CD4-positive, alpha-beta T cell treated with Interleukin-12 subunit alpha and Interleukin-12 subunit beta, for 1 hour (primary cell): ENCODE data around the gene RYR2.
"Not testable (repeated sequence)": the region's sequence is repeated elsewhere in the genome, so short reads cannot be mapped to it uniquely, and the experiment has no call there.

Source experiments
- DNase-seq: peaks from one replicate; pipeline ENCODE4 v3.0.0-alpha.2; 2020

The RYR2 gene

DNA sequence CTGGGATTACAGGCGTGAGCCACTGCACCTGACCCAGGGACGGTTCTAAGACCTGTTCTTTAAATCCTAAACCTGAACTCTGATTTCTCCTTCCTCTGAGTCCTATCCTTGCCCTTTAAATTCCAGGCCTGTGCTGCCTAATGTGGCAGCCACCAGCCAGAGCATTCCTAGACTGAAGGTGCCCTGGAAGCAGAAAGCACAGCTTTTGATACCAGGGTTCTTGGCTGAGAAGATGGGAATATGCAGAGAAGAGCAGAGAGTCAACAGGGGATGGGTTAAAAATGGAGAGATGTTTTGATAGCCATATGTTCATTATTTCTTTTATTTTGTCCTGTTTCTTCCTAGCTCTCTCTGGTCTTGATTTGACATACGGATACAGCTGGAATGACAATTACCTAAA lies 49.7 kb downstream of the RYR2 start:
- DNase-seq = no peak

DNA sequence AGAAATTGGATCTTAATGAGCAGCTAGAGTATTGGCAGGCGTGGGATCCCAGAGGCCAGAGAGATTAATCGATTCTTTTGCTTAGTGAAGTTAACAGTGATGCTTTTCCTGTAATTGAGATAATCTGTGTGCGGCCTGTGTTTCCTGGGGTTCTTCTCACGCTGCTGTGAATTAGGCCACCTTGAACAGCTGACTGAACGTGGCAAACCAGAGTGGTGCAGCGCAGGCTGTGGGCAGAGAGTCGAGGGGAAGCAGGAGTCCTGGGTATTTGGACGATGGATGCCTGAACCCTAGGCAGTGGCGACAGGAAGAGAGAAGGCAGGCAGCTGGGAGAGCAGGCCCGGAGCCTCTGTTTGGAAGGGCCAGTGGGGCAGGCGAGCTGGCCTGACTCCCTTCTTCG lies 51.7 kb downstream of the RYR2 start:
- no peak for DNase-seq

- no peak for DNase-seq
These were observed 56.6 kb downstream of the RYR2 start for GRCh38 chr1:237098541-237098940.

DNA sequence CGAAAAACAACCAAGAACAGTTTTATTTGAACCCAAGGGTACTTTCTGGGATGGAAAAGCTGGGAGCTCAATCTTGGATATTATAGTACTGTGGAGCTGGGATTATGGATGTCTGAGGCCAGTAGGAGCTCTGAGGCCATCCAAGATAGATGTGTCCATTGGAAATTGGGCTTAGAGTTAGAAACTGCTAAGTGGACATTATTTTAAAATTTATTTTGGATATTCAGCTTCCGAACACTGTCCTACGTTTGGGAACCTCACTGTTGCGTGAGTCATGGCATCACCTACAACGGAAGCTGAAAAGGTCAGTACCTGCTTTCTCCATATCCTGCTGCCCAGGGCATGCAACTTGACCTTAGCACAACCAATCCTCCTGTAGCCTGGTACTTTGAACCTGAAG lies 61.0 kb downstream of the RYR2 start:
- DNase-seq = no peak

- DNase-seq = no peak
These were observed 62.1 kb downstream of the RYR2 start for GRCh38 chr1:237104096-237104495.

DNA sequence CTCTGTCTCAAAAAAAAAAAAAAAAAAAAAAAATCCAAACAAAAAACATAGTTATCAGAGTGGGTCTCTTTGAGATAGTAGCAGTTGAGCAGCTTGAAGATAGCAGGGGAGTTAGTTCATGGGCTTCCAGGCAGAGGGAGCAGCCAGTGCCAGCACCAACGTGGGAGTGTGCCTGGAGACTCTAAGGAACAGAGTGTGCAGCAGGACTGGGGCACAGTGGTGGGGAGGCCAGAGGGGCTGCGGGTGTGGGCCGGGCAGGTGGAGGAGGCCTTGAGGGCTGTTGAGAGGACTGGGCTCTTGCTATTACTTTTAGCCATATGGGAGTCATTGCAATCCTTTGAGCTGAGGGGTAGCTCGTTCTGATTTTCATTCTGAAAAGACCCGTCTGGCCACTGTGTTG lies 63.8 kb downstream of the RYR2 start:
- no peak for DNase-seq

DNA sequence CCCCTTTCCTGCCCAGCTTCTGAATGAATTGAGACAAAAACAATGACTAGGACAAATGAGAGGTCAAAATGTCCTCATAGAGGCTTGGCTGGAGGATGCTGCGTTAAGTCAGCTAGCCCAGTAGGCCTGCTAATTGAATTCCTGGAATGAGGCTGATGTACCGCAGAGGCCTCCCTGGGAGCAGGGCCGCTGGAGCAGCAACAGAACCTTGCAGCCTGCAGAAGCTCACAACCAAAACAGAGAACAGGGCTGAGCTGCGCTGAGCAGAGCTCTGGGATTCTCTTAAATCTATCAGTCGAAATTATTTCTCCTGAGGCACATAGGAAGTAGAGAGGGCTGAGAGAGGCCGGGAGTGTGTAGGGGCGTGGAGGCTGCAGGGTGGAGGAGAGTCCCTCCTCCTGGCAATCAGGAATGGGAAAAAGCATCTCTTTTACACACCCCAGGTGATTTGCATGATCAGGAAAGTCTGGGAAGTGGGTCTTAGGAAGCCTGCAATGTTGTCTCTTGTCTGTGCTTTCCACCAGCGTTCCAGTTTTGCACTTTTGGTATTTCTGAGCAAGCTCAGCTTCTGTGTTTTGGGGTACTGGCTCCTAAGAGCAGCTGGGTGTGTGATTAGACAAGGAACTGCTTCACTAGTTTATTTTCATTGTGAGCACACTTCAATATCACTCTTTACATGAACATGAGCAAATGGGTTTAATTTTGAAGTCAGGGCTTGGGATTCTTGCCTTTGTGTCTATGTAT lies 66.5 kb downstream of the RYR2 start:
- DNase-seq = no peak

DNA sequence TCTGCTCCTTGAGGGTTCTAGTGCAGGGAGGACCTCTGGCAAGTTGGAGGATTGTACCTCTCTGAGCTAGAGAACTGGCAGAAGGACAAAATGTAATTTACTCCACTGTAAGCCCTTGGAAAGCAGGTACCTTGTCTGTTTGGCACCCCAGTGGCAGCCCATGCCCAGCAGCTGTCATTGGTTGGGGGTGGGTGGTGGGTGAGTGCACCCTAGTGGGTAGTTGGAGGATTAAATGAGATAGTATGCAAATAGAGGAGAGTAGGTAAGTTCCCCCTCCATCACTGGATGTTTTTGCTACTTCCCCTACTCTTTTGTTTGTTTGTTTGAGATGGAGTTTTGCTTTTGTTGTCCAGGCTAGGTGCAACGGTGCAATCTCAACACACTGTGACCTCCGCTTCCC lies 69.8 kb downstream of the RYR2 start:
- no peak for DNase-seq

- no peak for DNase-seq
These were observed 70.7 kb downstream of the RYR2 start for GRCh38 chr1:237112663-237113062.

GRCh38 chr1:237115035-237115434 lies 73.1 kb downstream of the RYR2 start:
- DNase-seq = no peak

- no peak for DNase-seq
These were observed 77.1 kb downstream of the RYR2 start for GRCh38 chr1:237119091-237119490.

DNA sequence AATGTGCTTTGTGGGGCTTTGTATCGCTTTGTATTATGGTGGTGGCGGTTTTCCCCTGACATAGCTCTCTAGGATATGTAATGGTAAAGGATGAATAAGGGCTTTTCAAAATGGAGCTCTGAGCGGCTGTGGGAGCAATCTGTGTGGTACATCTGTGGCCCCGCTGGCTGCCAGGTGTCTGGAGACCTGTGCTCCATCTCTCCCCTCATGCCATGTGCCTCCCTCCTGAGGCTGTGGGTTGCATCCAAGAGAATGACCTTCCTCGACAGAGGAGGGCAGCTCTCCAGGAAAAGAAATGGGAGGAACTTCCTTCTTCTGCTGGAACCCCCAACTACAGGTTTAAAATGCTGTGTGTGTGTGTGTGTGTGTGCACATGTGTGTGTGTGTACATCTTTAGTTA lies 78.7 kb downstream of the RYR2 start:
- no peak for DNase-seq

- no peak for DNase-seq
These were observed 83.0 kb downstream of the RYR2 start for GRCh38 chr1:237124856-237125462.

- no peak for DNase-seq
These were observed 84.2 kb downstream of the RYR2 start for GRCh38 chr1:237126180-237126579.

GRCh38 chr1:237127301-237127700 lies 85.3 kb downstream of the RYR2 start:
- not testable (repeated sequence) for DNase-seq

GRCh38 chr1:237133921-237134320 lies 91.9 kb downstream of the RYR2 start:
- DNase-seq = no peak

DNA sequence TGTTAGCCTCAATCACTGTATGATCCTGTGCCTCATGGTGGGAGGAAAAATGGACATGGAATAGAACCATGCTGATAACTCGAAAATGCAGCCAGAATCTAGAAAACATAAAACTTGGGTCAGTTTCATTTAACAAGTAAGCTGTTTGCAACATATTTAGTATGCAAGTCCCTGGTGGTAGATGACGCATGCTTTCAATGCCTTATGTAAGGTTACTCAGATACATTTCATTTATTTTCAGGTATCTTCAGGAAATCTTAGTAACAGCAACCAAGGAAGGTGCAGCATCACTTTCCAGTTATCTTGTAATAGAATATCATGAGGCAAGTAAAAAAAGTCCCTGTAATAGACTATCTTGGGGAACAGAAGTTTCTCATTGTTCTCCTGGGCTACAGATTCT lies 92.9 kb downstream of the RYR2 start:
- DNase-seq = no peak

- DNase-seq = no peak
These were observed 96.6 kb downstream of the RYR2 start for GRCh38 chr1:237138551-237138950.

DNA sequence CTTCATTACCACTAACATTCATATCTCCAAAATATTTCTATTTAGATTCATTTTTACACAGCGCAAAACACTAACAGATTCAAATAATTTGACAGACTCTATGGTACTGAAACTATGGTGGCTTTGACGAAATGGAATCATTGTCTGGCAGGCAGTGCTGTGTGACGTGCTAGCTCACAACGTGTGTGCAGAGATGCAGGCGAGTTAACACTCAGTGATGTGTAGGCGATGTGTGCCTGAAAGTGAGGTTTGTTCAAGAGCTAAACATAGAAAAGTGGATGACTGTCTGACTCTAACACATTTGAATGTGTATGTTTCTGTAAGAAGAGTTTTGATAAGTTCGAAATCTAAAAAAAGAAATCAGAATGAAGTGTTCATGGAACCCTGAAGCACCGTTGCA lies 97.7 kb downstream of the RYR2 start:
- DNase-seq = no peak

DNA sequence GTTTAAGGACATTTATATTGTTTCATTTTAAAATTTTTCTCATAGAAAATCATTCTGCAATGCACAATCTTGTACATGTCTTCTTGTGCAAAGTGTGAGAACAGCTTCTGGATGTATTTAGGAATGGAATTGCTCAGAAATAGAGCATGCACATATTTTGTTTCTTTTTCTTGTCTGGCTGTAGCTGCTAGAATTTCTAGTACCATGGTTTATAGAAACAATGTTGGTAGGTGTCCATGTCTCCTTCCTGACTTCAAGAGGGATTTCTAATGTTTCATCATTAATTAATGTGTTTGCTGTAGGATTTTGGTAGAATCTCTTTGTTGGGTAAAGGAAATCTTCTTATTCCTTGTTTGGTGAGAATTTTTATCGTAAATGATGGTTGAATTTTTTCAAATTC lies 99.0 kb downstream of the RYR2 start:
- no peak for DNase-seq

DNA sequence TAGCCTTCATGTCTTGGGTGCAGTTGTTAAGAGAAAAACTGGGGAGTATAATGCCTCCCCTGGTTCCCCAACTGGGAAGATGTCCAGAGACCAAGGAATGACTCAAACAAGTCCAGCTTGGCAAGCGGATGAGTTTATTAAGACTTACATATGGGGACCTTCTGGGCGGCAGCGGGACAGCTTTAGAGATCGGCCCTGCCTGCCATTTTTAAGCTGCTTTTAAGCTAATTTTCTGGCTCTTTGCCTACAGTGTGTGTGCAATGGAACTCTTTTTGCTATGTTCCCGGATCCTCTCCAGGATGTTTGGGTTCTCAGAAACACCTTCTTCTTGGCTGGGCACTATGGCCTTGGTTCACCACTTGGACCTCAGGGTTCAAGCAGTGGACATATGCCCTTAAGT lies 99.5 kb downstream of the RYR2 start:
- no peak for DNase-seq

- no peak for DNase-seq
These were observed 103.6 kb downstream of the RYR2 start for GRCh38 chr1:237145379-237146135.

GRCh38 chr1:237146241-237146640 lies 104.3 kb downstream of the RYR2 start:
- DNase-seq = no peak

GRCh38 chr1:237149857-237150256 lies 107.9 kb downstream of the RYR2 start:
- DNase-seq = no peak
